Osteocyte (in vitro differentiated cells): ENCODE data around the gene SULT6B1. TPM values are rescaled to one million over a fixed set of nuclear protein-coding genes. Genes with fewer than 3 reads are reported as not detected.
"Not testable (repeated sequence)": the region's sequence is repeated elsewhere in the genome, so short reads cannot be mapped to it uniquely, and the experiment has no call there.

ENCODE experiments used
- DNase-seq: peaks from one replicate; pipeline ENCODE4 v3.0.0; 2021; ENCODE audit warnings: mixed read lengths; ENCODE audit not compliant: unreplicated experiment; ENCODE audit errors: extremely low spot score
- H3K27ac Mint-ChIP-seq: one replicate; pipeline ENCODE4 v1.8.0; 2021; ENCODE audit warnings: mild to moderate bottlenecking, mixed read lengths; ENCODE audit not compliant: unreplicated experiment
- H3K27me3 Mint-ChIP-seq: one replicate; pipeline ENCODE4 v1.8.0; 2021; ENCODE audit warnings: mixed read lengths; ENCODE audit not compliant: unreplicated experiment
- H3K36me3 Mint-ChIP-seq: one replicate; pipeline ENCODE4 v1.8.0; 2021; ENCODE audit warnings: mixed read lengths; ENCODE audit not compliant: unreplicated experiment
- H3K4me1 Mint-ChIP-seq: one replicate; pipeline ENCODE4 v1.8.0; 2021; ENCODE audit warnings: mixed read lengths; ENCODE audit not compliant: unreplicated experiment
- H3K4me3 Mint-ChIP-seq: one replicate; pipeline ENCODE4 v1.8.0; 2021; ENCODE audit warnings: mild to moderate bottlenecking, moderate library complexity, mixed read lengths; ENCODE audit not compliant: unreplicated experiment
- H3K9me3 Mint-ChIP-seq: one replicate; pipeline ENCODE4 v1.8.0; 2021; ENCODE audit warnings: mixed read lengths; ENCODE audit not compliant: unreplicated experiment
- total RNA-seq: library from RNA; stranded (reverse); gene quantifications from 2 replicates; pipeline ENCODE4 v1.2.1, GENCODE V29; 2021
- TF ChIP-seq, protein P1 (sequence below): fragments of 200-600 bp; sonication (generic); IDR thresholded peaks from 2 replicates; pipeline ENCODE4 v1.5.0; 2021; ENCODE audit warnings: antibody characterized with exemption, mild to moderate bottlenecking, moderate library complexity

Gene SULT6B1
- total RNA-seq, 1 donor from 2014 or later: not detected

DNA sequence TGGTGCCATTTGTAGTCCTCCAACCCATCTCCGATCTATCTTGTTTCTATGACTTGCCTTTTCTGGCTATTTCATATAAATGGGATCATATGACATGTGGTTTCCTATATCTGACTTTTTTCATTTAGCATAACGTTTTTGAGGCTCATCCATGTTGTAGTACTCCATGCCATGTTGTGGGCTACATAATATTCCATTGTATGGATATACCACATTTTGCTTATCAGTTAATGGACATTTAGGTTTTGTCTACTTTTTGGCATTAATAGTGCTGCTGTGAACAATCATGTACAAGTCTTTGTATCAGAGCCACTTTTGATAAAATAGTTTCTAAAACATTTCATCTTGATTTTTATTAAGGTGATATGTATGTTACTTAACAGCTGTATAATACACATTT lies 15.2 kb upstream of the SULT6B1 start:
- no peak overlapping the region for H3K4me3 Mint-ChIP-seq
- H3K4me1 Mint-ChIP-seq: no peaks in the 10 kb centered on the region
- no peaks in the 10 kb centered on the region for H3K27me3 Mint-ChIP-seq
- no peak overlapping the region for H3K27ac Mint-ChIP-seq
- TF ChIP-seq, protein P1, sequence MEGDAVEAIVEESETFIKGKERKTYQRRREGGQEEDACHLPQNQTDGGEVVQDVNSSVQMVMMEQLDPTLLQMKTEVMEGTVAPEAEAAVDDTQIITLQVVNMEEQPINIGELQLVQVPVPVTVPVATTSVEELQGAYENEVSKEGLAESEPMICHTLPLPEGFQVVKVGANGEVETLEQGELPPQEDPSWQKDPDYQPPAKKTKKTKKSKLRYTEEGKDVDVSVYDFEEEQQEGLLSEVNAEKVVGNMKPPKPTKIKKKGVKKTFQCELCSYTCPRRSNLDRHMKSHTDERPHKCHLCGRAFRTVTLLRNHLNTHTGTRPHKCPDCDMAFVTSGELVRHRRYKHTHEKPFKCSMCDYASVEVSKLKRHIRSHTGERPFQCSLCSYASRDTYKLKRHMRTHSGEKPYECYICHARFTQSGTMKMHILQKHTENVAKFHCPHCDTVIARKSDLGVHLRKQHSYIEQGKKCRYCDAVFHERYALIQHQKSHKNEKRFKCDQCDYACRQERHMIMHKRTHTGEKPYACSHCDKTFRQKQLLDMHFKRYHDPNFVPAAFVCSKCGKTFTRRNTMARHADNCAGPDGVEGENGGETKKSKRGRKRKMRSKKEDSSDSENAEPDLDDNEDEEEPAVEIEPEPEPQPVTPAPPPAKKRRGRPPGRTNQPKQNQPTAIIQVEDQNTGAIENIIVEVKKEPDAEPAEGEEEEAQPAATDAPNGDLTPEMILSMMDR: no peak
- no peak for DNase-seq
- H3K9me3 Mint-ChIP-seq: peaks cover 8% of the 10 kb centered on the region
- peaks cover 55% of the 10 kb centered on the region for H3K36me3 Mint-ChIP-seq

DNA sequence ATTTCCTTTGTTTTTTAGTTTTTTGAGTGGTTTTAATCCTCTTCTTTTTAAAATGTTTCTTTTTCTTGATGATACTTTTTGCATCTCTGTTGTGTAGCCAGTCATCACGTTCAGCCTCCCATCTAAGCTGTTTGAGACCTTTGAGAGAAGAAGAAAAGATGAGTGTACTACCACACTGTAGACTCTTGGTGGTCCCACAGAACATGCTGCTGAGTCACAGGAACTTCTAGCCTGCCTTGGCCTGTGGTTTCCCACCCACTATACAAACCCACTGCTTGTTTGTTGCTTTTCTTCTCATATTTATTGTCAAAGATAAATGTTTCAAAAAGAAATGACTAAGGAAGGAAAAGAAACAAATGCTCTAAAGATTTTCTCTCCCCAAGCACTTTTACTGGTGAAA lies 13.3 kb upstream of the SULT6B1 start:
- Mint-ChIP-seq H3K4me1 (no peaks in the 10 kb centered on the region), H3K9me3 (peaks cover 4% of the 10 kb centered on the region), H3K4me3 (no peak overlapping the region), H3K36me3 (peaks cover 38% of the 10 kb centered on the region), H3K27me3 (no peaks in the 10 kb centered on the region), H3K27ac (no peak overlapping the region)
- DNase-seq: no peak
- TF ChIP-seq, protein P1: no peak

DNA sequence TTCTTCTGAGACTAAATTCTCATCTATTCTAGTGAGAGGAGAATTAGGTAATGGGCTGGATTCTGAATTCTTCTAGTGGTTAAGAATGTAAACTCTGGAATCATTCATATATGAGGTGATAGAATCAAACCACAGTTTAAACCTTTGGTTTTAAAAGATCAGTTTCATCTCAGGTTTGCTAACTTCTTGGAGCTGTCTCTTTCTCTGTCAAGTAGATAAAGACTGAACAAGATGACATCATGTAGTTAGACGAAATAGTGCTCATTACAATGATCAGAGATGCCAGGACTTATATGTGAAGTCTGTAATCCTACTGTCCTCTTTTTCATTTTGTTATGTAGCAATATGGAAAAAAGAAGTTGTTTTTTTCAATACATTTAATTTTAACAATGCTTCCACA lies 12.7 kb upstream of the SULT6B1 start:
- H3K9me3 Mint-ChIP-seq: peaks cover 4% of the 10 kb centered on the region
- H3K36me3 Mint-ChIP-seq: peaks cover 37% of the 10 kb centered on the region
- H3K4me3 Mint-ChIP-seq: no peak overlapping the region
- TF ChIP-seq, protein P1: no peak
- no peaks in the 10 kb centered on the region for H3K27me3 Mint-ChIP-seq
- H3K4me1 Mint-ChIP-seq: no peaks in the 10 kb centered on the region
- no peak for DNase-seq
- H3K27ac Mint-ChIP-seq: no peak overlapping the region

- H3K27me3 Mint-ChIP-seq: no peaks in the 10 kb centered on the region
- no peaks in the 10 kb centered on the region for H3K4me1 Mint-ChIP-seq
- peaks cover 2% of the 10 kb centered on the region for H3K9me3 Mint-ChIP-seq
- TF ChIP-seq, protein P1: no peak
- no peak for DNase-seq
- H3K4me3 Mint-ChIP-seq: no peak overlapping the region
- peaks cover 17% of the 10 kb centered on the region for H3K36me3 Mint-ChIP-seq
- no peak overlapping the region for H3K27ac Mint-ChIP-seq
Observed at GRCh38 chr2:37198681-37199065, 10.2 kb upstream of the SULT6B1 start.

DNA sequence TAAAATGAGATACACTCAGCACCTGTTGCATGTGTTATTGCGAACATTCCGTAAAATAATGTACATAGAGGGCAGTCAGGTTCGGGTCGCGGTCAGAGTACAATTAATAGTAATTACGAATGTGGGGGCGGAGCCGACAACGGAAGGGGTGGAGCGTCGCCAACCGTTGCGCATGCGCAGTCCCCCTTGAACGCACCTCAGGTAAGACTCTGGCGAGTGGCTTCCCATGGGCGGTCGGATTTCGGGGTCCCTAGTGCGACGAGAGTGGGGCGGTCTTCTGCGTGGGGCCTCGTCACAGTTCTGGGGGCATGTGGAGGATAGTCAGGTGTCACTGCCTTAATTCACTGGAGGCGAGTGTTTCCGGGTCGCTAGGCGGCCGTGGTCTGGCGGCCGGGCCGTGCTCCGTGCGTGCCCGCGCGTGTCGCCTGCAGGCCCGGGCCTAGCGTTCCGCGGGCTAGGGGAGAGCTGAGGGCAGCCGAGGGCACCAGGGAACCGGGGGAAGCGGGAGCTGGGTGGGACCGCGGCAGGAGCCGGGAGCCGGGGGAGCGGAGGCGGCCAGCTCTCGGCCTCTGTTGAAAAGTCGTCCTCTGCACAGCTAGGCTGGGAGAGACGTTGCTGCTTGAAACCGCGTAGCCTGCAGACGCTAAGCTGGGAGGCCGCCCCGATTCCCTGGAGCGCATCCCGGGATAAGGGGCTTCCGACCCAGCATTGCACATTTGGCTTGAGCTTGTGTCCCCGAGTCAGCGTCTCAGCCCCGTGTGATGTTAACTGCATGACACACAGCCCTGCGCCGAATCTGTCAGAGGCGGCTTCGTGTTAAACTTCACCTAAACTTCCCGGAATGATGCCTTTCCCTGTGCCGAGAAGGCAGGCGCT lies 8.1 kb upstream of the SULT6B1 start, which contains the start of gene CEBPZOS:
Gene CEBPZOS (plus strand): TSS at position 177 of the 876 bp plus-strand sequence. CDS start 3,209 bp downstream, outside the sequence.
- Mint-ChIP-seq H3K36me3 (peaks cover 11% of the 10 kb centered on the region), H3K4me3 (no peak within 1 kb of the TSS), H3K27ac (no peak within 1 kb of the TSS), H3K27me3 (no peaks in the 10 kb centered on the region), H3K4me1 (no peaks in the 10 kb centered on the region), H3K9me3 (no peaks in the 10 kb centered on the region)
- DNase-seq: no peak
- TF ChIP-seq, protein P1: no peak

DNA sequence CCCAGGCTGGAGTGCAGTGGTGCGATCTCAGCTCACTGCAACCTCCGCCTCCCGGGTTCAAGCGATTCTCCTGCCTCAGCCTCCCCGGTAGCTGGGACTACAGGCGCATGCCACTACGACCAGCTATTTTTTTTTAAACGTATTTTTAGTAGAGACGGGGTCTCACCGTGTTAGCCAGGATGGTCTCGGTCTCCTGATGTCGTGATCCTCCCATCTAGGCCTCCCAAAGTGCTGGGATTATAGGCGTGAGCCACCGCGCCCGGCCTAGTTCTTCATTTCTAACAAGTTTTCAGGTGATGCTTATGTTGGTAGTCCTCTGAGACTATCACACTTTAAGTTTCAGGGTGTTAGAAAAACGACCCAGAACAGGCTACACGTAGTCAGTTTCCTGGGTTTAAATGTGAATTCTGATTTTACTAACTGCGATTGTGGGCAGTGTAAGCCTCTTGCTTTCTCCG lies 7.4 kb upstream of the SULT6B1 start:
- not testable (repeated sequence) for DNase-seq, H3K4me1 Mint-ChIP-seq, H3K9me3 Mint-ChIP-seq, H3K4me3 Mint-ChIP-seq, H3K36me3 Mint-ChIP-seq, H3K27me3 Mint-ChIP-seq, H3K27ac Mint-ChIP-seq
